ENCODE measurements around the gene ZBTB17. TPM values are rescaled to one million over a fixed set of nuclear protein-coding genes. Genes with fewer than 3 reads are reported as not detected.

The ZBTB17 gene
- total and polyA plus RNA-seq, 9 of the 15 experiments (the other 6 are each of a cell fraction or from before 2014, with no cell fraction given), result 1.1 to 53.4 (median 29.6) TPM

- TF ChIP-seq RBM15 (IDR thresholded peaks at IDR 0.05; ENCODE audit: insufficient read depth, low read length) (no peak), SMARCC2 (IDR thresholded peaks at IDR 0.05; ENCODE audit: low read depth) (peak; percentile 100), BRF2 (IDR thresholded peaks at IDR 0.05; ENCODE audit: borderline replicate concordance, insufficient read depth, insufficient read length) (no peak), PCBP1 (IDR thresholded peaks at IDR 0.05; ENCODE audit: low read depth, low read length, poor library complexity, severe bottlenecking) (no peak), FOXP1 (CRISPR knock-in tag; IDR thresholded peaks at IDR 0.05) (no peak; the same call in 1 of the 2 replicates), ZBTB33 (CRISPR knock-in tag; IDR thresholded peaks at IDR 0.05) (no peak), ZNF518B (CRISPR knock-in tag; IDR thresholded peaks at IDR 0.05) (no peak), POLR2B (IDR thresholded peaks at IDR 0.05; ENCODE audit: low read depth, partially characterized antibody) (peak; percentile 80), ARID3B (CRISPR knock-in tag; IDR thresholded peaks at IDR 0.05; ENCODE audit: borderline replicate concordance) (no peak), SIN3B (IDR thresholded peaks at IDR 0.05; ENCODE audit: low read depth) (no peak), RB1 (IDR thresholded peaks at IDR 0.05; ENCODE audit: low read depth) (peak; percentile 27; the same call in 1 of the 2 replicates), ZNF699 (CRISPR knock-in tag; IDR thresholded peaks at IDR 0.05; ENCODE audit: insufficient replicate concordance) (no peak), ZNF584 (CRISPR knock-in tag; IDR thresholded peaks at IDR 0.05; ENCODE audit: low read depth) (peak; percentile 66; the same call in 1 of the 2 replicates), ZFP91 (CRISPR knock-in tag; IDR thresholded peaks at IDR 0.05) (no peak)
Observed at GRCh38 chr1:15952317-15953258, 23.3 kb downstream of the ZBTB17 start (continued).

Data from K562 (cell line).